AG04450 (cell line): ENCODE results near the gene PRKD1. TPM values are rescaled to one million over a fixed set of nuclear protein-coding genes. Genes with fewer than 3 reads are reported as not detected.

Experiments
- CTCF ChIA-PET: fragments of 300-600, 350-600 bp; formaldehyde crosslinking; extraction: SDS; loops from one replicate; lab custom pipeline; 2022; ENCODE audit warnings: antibody characterized with exemption, inconsistent platforms; lab: Charles Lee
- POLR2A ChIA-PET: fragments of 350-600 bp; formaldehyde crosslinking; extraction: SDS; loops from one replicate; lab custom pipeline; 2021; ENCODE audit warnings: antibody characterized with exemption, inconsistent platforms; lab: Yijun Ruan, JAX
- DNase-seq: peaks from one replicate; pipeline ENCODE4 v3.0.0-alpha.2; 2011; ENCODE audit warnings: low read depth, low spot score
- H3K27ac ChIP-seq: one replicate; pipeline ENCODE4 v1.5.1; 2012; ENCODE audit warnings: low read depth, low read length, control low read depth
- H3K27me3 ChIP-seq: one replicate; pipeline ENCODE4 v1.6.0; 2012; ENCODE audit warnings: low read length; ENCODE audit not compliant: control insufficient read depth, insufficient read depth
- H3K4me3 ChIP-seq: 2 replicates; pipeline ENCODE4 v1.5.1; 2011; ENCODE audit warnings: mild to moderate bottlenecking, low read depth, low read length, control low read depth
- H3K9me3 ChIP-seq: 2 replicates; pipeline ENCODE4 v1.5.1; 2012; ENCODE audit warnings: low read length; ENCODE audit not compliant: control insufficient read depth, insufficient read depth
- polyA plus RNA-seq: library from polyadenylated mRNA; depleted of rRNA; stranded (reverse); fragments of >200 nt; gene quantifications from 2 replicates; pipeline ENCODE4 v1.2.3, GENCODE V29; 2011
- TF ChIP-seq, protein P1 (sequence below): IDR thresholded peaks from 2 replicates; pipeline ENCODE4 v1.5.1; 2011; ENCODE audit warnings: low read depth, low read length, control low read depth, inconsistent platforms

PRKD1 gene
- polyA plus RNA-seq, 1 experiment: 24.5 TPM

DNA sequence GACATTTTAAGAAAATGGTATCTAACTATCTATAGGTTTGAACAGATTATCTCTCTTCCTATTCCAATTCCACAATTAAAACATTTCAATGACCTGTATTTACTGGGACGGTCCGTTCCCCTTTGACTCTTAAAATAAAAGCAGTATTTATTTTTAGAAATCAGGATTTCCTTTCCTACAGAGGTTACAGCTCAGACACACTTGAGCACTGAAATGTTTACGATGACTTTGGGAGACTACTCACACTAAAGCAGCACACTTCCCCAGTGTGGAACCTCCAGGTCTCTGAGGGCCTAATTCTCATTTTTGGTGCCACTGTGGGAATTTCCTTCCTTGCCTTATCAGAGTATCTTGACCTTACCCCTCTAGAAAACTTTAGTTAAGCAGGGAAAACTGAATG lies 181.8 kb downstream of the PRKD1 start:
- Histone ChIP-seq H3K4me3 (no peak overlapping the region), H3K9me3 (no peaks in the 10 kb centered on the region), H3K27me3 (no peaks in the 10 kb centered on the region), H3K27ac (no peak overlapping the region)
- TF ChIP-seq, protein P1, sequence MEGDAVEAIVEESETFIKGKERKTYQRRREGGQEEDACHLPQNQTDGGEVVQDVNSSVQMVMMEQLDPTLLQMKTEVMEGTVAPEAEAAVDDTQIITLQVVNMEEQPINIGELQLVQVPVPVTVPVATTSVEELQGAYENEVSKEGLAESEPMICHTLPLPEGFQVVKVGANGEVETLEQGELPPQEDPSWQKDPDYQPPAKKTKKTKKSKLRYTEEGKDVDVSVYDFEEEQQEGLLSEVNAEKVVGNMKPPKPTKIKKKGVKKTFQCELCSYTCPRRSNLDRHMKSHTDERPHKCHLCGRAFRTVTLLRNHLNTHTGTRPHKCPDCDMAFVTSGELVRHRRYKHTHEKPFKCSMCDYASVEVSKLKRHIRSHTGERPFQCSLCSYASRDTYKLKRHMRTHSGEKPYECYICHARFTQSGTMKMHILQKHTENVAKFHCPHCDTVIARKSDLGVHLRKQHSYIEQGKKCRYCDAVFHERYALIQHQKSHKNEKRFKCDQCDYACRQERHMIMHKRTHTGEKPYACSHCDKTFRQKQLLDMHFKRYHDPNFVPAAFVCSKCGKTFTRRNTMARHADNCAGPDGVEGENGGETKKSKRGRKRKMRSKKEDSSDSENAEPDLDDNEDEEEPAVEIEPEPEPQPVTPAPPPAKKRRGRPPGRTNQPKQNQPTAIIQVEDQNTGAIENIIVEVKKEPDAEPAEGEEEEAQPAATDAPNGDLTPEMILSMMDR: no peak
- ChIA-PET POLR2A (no interaction called here), CTCF (no interaction called here)
- DNase-seq: no peak

DNA sequence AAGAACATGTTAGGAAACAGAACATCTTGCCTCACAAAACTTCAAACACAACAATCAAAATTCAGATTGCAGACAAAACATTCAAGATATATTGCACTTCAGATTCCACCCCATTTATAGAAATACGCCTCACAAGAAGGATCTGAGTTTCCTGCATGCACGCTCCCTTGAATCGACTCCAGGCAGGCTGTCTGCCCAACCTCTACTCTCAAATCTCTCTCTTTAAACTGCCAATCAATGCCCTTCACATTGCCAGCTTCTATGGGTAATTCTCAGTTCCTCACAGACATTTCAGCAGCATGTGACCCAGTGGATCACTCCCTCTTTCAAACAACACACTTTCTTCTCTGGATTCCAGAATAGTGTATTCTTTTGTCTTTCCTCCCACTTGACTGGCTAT lies 184.1 kb downstream of the PRKD1 start:
- CTCF ChIA-PET: no interaction called here
- no peak overlapping the region for H3K4me3 ChIP-seq
- no peak for DNase-seq
- H3K27me3 ChIP-seq: no peaks in the 10 kb centered on the region
- TF ChIP-seq, protein P1: no peak
- H3K9me3 ChIP-seq: no peaks in the 10 kb centered on the region
- POLR2A ChIA-PET: no interaction called here
- no peak overlapping the region for H3K27ac ChIP-seq

DNA sequence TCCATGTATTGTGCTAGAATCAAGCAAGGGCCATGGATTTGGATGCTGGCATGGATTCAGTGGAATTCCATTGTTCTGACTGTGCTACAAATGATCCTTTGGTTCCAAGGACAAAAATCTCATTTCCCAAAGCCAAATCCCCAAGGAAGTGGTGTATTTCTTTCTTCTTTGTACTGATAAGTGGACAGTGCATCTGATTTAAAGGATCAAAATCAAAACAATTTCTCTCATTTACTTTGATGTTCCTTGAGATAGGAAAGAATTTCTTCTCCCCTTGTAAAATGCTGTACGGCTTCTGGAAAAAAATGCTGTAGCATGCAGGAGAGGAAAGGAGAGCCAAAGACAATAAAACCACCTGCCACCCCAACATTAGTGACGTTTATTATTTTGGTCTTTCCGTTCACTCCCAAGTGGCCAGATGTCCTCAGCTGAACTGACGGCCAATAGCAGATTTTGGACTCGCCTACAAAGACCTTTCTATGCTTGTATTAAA lies 185.7 kb downstream of the PRKD1 start:
- no peak overlapping the region for H3K4me3 ChIP-seq
- DNase-seq: no peak
- no peaks in the 10 kb centered on the region for H3K9me3 ChIP-seq
- no peak overlapping the region for H3K27ac ChIP-seq
- ChIA-PET CTCF (no interaction called here), POLR2A (no interaction called here)
- TF ChIP-seq, protein P1: no peak
- no peaks in the 10 kb centered on the region for H3K27me3 ChIP-seq

DNA sequence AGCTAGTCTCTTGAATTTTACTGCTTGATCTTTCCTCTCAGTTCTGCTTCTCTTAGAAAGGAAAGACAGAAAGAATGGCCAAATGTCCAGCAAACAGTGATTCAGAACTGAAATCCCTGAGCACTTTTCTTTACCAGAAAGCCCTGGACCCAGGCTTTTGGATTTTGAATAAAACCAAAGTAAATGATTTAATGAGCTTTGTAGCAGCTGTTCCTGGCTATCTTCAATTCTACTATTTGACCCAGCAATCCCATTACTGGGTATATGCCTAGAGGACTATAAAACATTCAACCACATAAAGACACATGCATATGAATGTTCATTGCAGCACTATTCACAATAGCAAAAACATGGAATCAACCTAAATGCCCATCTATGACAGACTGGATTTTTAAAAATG lies 187.2 kb downstream of the PRKD1 start:
- H3K9me3 ChIP-seq: no peaks in the 10 kb centered on the region
- TF ChIP-seq, protein P1: no peak
- no peak overlapping the region for H3K27ac ChIP-seq
- DNase-seq: no peak
- POLR2A ChIA-PET: no interaction called here
- no peaks in the 10 kb centered on the region for H3K27me3 ChIP-seq
- CTCF ChIA-PET: no interaction called here
- H3K4me3 ChIP-seq: no peak overlapping the region

DNA sequence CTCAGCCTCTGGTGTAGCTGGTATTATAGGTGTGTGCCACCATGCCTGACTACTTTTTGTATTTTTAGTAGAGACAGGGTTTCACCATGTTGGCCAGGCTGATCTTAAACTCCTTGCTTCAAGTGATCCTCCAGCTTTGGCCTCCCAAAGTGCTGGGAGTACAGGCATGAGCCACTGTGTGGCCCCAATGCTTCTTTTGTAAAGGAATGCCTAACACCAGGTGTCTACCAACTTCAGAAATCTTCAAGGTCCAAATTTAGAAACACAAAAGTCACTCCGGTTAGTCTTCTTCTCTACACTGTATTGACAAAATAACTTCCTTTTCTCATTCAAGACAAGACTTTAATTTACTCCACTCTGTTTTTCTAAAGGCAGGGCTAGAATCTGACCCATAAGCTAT lies 188.7 kb downstream of the PRKD1 start:
- no peak for DNase-seq
- no peaks in the 10 kb centered on the region for H3K27me3 ChIP-seq
- H3K9me3 ChIP-seq: no peaks in the 10 kb centered on the region
- no peak overlapping the region for H3K27ac ChIP-seq
- ChIA-PET POLR2A (no interaction called here), CTCF (no interaction called here)
- no peak overlapping the region for H3K4me3 ChIP-seq
- TF ChIP-seq, protein P1: no peak
